Ectodermal cell (in vitro differentiated cells): ENCODE results near the gene KDM4B.
"Not testable (repeated sequence)": the region's sequence is repeated elsewhere in the genome, so short reads cannot be mapped to it uniquely, and the experiment has no call there.

Source experiments
- H3K27ac ChIP-seq: 2 replicates; pipeline ENCODE4 v1.7.0; 2013; ENCODE audit warnings: mild to moderate bottlenecking, low read depth, low read length; ENCODE audit not compliant: insufficient read depth, poor library complexity, severe bottlenecking
- H3K27me3 ChIP-seq: 2 replicates; pipeline ENCODE4 v1.7.0; 2013; ENCODE audit warnings: mild to moderate bottlenecking, low read length; ENCODE audit not compliant: insufficient read depth, control insufficient read depth, poor library complexity, severe bottlenecking
- H3K36me3 ChIP-seq: one replicate; pipeline ENCODE4 v1.7.0; 2013; ENCODE audit warnings: low read length; ENCODE audit not compliant: control insufficient read depth, insufficient read depth
- H3K4me1 ChIP-seq: one replicate; pipeline ENCODE4 v1.7.0; 2013; ENCODE audit warnings: low read length; ENCODE audit not compliant: control insufficient read depth, insufficient read depth
- H3K4me3 ChIP-seq: 2 replicates; pipeline ENCODE4 v1.7.0; 2013; ENCODE audit warnings: low read depth, low read length, control low read depth; ENCODE audit not compliant: insufficient read depth
- H3K9me3 ChIP-seq: 2 replicates; pipeline ENCODE4 v1.7.0; 2013; ENCODE audit warnings: mild to moderate bottlenecking, low read length, moderate library complexity; ENCODE audit not compliant: control insufficient read depth
- WGBS, 2 experiments: methylation state at CpG; one replicate each; pipeline ENCODE4 v1.1.7; 2013; ENCODE audit warnings: missing lambda C conversion rate in 2 of 2; 5-methylcytosine and 5-hydroxymethylcytosine counted together

KDM4B gene

DNA sequence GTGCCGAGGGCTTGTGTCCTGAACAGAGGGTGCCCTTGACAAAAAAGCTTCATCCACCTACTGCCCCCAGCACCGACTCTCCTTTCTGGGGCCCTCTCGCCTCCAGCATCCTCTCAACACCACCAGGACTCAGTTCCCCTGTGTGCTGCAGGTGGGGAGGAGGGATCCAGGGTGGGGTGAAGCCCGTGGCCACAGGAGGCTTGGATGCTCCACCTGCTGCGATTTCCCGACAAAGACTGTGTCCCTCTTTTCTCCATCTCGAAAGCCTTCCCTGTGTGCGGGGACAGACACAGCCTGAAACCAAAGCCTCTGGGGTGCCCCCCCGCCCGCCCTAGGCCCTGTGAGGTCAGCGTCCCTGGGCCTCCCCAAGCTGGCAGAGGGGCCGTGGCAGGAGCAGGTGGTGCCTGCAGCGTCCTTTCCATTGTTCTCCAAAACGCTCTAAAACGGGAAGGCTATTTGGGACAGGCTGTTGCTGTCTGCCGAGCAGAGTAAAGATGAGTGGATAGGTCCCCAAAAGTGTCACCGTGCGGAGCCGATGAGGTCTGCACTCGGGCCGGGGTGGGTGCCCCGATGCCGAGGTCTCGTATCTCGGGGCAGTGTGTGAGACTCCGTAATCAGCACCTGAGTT lies 186.0 kb downstream of the KDM4B start:
- 86 to 87% methylated on average over 26 of the region's 26 CpGs for WGBS, 2 experiments
- Histone ChIP-seq H3K27me3 (no peaks in the 10 kb centered on the region), H3K27ac (no peak overlapping the region), H3K4me1 (peaks cover 27% of the 10 kb centered on the region), H3K4me3 (no peak overlapping the region), H3K9me3 (no peaks in the 10 kb centered on the region), H3K36me3 (no peaks in the 10 kb centered on the region)

DNA sequence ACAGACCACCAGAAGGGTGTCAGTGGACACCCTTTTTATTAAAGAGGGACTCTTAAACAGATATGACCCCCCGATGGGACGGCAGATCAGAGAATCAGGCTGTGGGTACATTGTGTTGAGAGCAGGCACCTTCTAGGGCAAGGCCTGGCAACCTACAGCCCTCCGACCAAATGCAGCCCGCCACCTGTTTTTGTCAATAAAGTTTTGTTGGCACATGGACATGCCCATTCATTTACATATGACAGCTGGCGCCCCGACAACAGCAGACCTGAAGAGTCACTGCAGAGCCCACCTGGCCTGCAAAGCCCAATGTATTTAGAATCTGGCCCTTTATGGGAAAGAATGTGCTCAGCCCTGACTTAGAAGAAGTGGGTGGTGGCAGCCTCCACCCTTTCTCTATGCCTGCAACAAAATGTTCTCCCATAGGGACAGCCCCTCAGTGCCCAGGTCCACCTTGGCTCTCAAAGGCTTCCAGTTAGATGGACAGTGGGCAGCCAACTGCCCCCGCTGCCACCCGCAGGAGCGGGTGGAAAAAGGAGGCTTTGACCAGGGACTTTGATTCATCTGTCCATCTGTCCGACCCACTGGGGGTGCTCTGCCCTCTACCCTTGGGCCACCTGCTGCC lies 186.8 kb downstream of the KDM4B start:
- Histone ChIP-seq H3K4me3 (no peak overlapping the region), H3K4me1 (peaks cover 19% of the 10 kb centered on the region), H3K27me3 (no peaks in the 10 kb centered on the region), H3K27ac (no peak overlapping the region), H3K36me3 (no peaks in the 10 kb centered on the region), H3K9me3 (no peaks in the 10 kb centered on the region)
- WGBS, 2 experiments: 94 to 95% methylated on average over 10 of the region's 10 CpGs

DNA sequence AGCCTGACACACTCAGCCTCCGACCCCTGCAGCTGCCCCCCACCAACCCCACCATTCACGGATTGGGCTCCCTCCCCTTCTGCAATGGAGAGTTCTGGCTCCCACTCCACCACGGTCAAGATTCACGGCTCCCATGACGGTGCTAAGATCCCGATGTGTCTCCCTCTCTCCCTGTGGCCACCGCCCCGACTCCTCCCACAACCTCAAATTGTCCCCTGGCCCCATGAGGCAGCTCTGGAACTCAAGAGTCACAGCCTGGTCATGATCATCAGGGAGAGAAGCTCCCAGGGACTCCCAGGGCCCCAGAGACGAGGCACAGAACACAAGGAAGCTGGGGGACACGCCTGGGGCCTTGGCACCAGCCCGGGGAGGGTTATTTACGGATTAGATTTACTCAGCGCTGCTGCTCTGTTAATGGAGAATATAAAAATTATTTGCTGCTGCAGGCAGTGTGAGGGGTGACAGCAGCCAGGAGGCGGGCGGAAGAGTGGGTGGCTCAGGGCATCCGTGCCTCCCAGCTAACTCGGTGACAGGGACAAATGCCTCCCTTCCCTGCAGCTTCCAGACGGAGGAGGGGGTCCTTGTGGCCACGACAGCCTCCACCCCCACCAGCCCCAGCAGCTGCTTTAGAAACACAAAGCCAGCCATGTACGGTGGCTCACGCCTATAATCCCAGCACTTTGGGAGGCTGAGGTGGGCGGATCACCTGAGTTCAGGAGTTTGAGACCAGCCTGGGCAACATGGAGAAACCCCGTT lies 187.5 kb downstream of the KDM4B start:
- Histone ChIP-seq H3K4me1 (peaks cover 12% of the 10 kb centered on the region), H3K27me3 (no peaks in the 10 kb centered on the region), H3K9me3 (no peaks in the 10 kb centered on the region), H3K27ac (peak overlapping the region; percentile 36), H3K36me3 (no peaks in the 10 kb centered on the region), H3K4me3 (no peak overlapping the region)
- 71 to 74% methylated on average over 23 of the region's 23 CpGs for WGBS, 2 experiments

DNA sequence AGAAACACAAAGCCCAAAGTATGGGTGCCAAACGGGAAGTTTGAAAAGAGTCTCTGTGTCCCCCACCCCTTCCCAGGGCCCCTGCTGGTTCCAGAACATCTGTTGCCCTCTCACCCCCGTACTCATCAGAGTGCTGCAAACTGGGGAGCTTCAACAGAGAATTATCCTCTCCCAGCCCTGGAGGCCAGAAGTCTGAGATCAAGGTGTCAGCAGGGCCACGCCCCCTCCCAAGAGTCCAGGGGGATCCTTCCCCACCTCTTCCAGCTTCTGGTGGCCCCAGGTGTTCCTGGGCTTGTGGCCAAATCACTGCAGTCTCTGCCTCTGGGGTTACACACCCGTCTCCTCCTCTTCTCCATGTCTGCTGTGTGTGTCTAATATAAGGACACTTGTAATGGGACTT lies 188.3 kb downstream of the KDM4B start:
- Histone ChIP-seq H3K9me3 (no peaks in the 10 kb centered on the region), H3K27me3 (no peaks in the 10 kb centered on the region), H3K4me3 (no peak overlapping the region), H3K4me1 (peaks cover 12% of the 10 kb centered on the region), H3K36me3 (no peaks in the 10 kb centered on the region), H3K27ac (peak overlapping the region; percentile 16)
- 85 to 90% methylated on average over 4 of the region's 4 CpGs for WGBS, 2 experiments

DNA sequence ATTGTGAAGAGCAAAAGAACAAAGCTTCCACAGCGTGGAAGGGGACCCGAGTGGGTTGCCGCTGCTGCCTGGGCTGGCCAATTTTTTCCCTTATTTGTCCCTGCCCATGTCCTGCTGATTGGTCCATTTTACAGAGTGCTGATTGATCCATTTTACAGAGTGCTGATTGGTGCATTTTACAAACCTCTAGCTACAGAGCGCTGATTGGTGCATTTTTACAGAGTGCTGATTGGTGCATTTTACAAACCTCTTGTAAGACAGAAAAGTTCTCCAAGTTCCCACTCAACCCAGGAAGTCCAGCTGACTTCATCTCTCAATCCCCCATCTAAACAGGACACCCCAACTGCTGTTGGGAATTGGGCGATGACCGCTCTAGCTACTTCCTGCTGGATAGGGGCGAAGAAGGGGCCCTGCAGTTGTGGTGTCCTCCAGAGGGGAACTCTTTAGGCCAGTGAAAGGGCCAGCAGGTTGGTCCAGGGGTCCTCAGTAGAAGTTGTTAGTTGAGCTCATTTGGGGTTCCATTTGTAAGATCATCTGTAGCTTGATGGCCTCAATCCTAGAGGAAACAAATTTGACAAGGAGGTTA lies 189.7 kb downstream of the KDM4B start:
- H3K9me3 ChIP-seq, H3K27me3 ChIP-seq, H3K4me3 ChIP-seq, H3K27ac ChIP-seq, H3K36me3 ChIP-seq: not testable (repeated sequence)
- WGBS, 2 experiments: 95 to 99% methylated on average over 7 of the region's 7 CpGs
- peaks cover 13% of the 10 kb centered on the region for H3K4me1 ChIP-seq

DNA sequence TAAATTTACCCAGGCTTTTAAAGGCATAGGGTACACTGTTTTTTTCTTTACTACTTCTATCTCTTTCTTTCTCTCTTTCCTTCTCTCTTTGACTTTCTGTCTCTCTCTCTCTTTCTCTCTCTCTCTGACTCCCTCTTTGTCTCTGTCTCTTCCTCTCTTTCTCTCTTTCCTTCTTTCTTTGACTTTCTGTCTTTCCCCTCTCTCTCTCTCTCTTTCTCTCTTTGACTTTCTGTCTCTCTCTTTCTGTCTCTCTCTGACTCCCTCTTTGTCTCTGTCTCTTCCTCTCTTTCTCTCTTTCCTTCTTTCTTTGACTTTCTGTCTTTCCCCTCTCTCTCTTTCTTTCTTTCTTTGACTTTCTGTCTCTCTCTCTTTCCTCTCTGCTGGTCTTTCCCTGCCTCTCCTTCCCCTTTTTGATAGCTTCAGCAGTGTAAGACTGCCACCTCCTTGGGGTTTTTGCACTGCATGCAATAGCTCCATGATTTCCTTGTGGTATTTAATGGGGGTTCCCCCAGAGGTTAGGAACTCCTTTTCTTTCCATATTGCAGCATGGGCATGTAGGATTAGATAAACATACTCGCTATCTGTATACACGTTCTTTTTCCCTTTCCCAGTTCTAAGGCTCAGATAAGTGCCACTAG lies 191.4 kb downstream of the KDM4B start:
- H3K27ac ChIP-seq, H3K36me3 ChIP-seq, H3K9me3 ChIP-seq, H3K27me3 ChIP-seq, H3K4me3 ChIP-seq: not testable (repeated sequence)
- H3K4me1 ChIP-seq: peaks cover 22% of the 10 kb centered on the region
- WGBS, 2 experiments: 88 to 95% methylated on average over 2 of the region's 2 CpGs

DNA sequence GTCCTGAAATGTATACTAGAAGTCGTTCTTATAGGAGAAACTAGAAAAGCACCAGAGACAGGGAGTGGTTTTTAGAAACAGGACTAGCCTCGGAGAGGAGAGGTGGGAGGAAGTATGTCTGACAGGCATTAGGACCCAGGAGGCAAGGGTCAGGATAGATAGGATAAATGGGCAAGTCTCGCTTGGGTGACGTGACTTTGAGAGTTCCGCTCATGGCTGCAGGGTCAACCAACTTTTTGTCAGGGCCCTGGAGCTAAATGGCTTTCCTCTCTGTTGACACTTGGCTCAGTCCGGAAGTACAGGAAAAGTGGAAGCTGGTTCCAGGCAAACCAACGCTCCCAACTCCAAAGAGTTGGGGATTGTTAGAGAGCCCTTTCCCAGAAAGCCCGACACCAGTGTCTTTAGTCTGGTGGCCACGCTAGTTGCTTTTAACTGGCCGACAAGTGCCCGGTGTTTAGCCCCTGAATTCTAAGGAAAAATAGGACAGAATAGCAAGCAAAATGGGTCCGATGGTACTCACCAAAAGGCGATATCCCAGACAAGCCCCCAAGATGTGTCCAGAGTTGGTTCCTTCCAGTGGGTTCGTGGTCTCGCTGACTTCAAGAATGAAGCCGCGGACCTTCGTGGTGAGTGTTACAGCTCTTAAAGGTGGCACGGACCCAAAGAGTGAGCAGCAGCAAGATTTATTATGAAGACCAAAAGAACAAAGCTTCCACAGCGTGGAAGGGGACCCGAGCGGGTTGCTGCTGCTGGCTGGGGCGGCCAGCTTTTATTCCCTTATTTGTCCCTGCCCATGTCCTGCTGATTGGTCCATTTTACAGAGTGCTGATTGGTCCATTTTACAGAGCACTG lies 196.2 kb downstream of the KDM4B start:
- not testable (repeated sequence) for H3K36me3 ChIP-seq, H3K4me3 ChIP-seq, H3K27me3 ChIP-seq, H3K9me3 ChIP-seq, H3K27ac ChIP-seq
- 81 to 82% methylated on average over 23 of the region's 23 CpGs for WGBS, 2 experiments
- H3K4me1 ChIP-seq: peaks cover 13% of the 10 kb centered on the region

DNA sequence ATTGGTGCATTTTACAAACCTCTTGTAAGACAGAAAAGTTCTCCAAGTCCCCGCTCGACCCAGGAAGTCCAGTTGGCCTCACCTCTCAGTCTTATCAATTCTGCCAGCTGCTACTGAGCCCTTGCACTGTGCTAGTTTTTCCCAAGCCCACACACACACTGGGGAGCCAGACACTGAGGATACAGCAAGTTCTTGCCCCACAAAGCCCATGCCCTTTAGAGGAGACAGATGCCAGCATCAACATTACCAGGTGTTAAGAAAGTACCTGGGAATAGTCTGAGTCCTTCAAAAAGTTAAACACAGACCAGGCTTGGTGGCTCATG lies 196.7 kb downstream of the KDM4B start:
- no peaks in the 10 kb centered on the region for H3K36me3 ChIP-seq
- H3K27me3 ChIP-seq: no peaks in the 10 kb centered on the region
- whole genome bisulfite sequencing, 2 experiments: 94 to 97% methylated on average over 2 of the region's 2 CpGs
- H3K9me3 ChIP-seq: no peaks in the 10 kb centered on the region
- no peak overlapping the region for H3K27ac ChIP-seq
- no peak overlapping the region for H3K4me3 ChIP-seq
- peaks cover 13% of the 10 kb centered on the region for H3K4me1 ChIP-seq

DNA sequence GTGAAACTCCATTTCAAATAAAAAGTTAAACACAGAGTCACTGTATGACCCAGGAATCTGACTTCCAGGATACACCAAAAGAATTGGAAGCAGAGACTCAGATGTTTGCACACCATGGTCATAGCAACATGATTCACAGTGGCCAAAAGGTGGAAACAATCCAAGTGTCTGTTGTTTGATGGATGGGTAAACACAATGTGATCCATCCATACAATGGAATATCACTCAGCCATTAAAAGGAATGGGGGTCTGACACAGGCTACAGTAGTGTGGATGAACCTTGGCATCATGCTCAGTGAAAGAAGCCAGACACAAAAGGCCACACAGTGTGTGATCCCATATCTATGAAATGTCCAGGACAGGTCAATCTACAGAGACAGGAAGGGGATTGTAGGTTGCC lies 197.3 kb downstream of the KDM4B start:
- no peaks in the 10 kb centered on the region for H3K27me3 ChIP-seq
- H3K27ac ChIP-seq: no peak overlapping the region

More for the DNA sequence above, 197.3 kb downstream of the KDM4B start:
- no peaks in the 10 kb centered on the region for H3K9me3 ChIP-seq
- no peaks in the 10 kb centered on the region for H3K36me3 ChIP-seq
- peaks cover 13% of the 10 kb centered on the region for H3K4me1 ChIP-seq
- H3K4me3 ChIP-seq: no peak overlapping the region
